Measurements from ENCODE around the gene SEPHS2. TPM values are rescaled to one million over a fixed set of nuclear protein-coding genes. Genes with fewer than 3 reads are reported as not detected.

Gene SEPHS2
- total RNA-seq, 1 donor from 2014 or later: 17.4 TPM

- FAIRE-seq: no peak
- no peak for TF ChIP-seq CTCF (IDR thresholded peaks at IDR 0.05; ENCODE audit: insufficient read depth, low read length, severe bottlenecking)
- peaks cover 6% of the 10 kb centered on the region for H3K36me3 ChIP-seq (ENCODE audit: control insufficient read depth, insufficient read depth, low read length)
- no peak overlapping the region for H3K4me3 ChIP-seq (ENCODE audit: low read depth, low read length)
- no peak for DNase-seq (ENCODE audit: low read depth)
- H3K27me3 ChIP-seq (ENCODE audit: control insufficient read depth, insufficient read depth, low read length): no peaks in the 10 kb centered on the region
These were observed 15.2 kb downstream of the SEPHS2 start for GRCh38 chr16:30430428-30430970.

GRCh38 chr16:30429678-30430427 is 15.8 kb downstream of the SEPHS2 start, which contains the start of gene DCTPP1:
Gene DCTPP1 (minus strand): TSS chr16:30430030. CDS start chr16:30429980, 50 bp downstream.
- FAIRE-seq (peak; percentile 58), DNase-seq (ENCODE audit: low read depth) (peak; percentile 99)
- H3K36me3 ChIP-seq (ENCODE audit: control insufficient read depth, insufficient read depth, low read length): peaks cover 6% of the 10 kb centered on the region
- H3K27me3 ChIP-seq (ENCODE audit: control insufficient read depth, insufficient read depth, low read length): no peaks in the 10 kb centered on the region
- TF ChIP-seq CTCF (IDR thresholded peaks at IDR 0.05; ENCODE audit: insufficient read depth, low read length, severe bottlenecking): peak; percentile 95
- peak within 1 kb of the TSS; percentile 80 for H3K4me3 ChIP-seq (ENCODE audit: low read depth, low read length)

GRCh38 chr16:30429418-30429677 is 16.3 kb downstream of the SEPHS2 start:
- Histone ChIP-seq H3K36me3 (ENCODE audit: control insufficient read depth, insufficient read depth, low read length) (peaks cover 6% of the 10 kb centered on the region), H3K4me3 (ENCODE audit: low read depth, low read length) (peak overlapping the region; percentile 80), H3K27me3 (ENCODE audit: control insufficient read depth, insufficient read depth, low read length) (no peaks in the 10 kb centered on the region)
- FAIRE-seq: no peak
- DNase-seq (ENCODE audit: low read depth): no peak
- no peak for TF ChIP-seq CTCF (IDR thresholded peaks at IDR 0.05; ENCODE audit: insufficient read depth, low read length, severe bottlenecking)

- TF ChIP-seq CTCF (IDR thresholded peaks at IDR 0.05; ENCODE audit: insufficient read depth, low read length, severe bottlenecking): no peak
- no peak for FAIRE-seq
- H3K27me3 ChIP-seq (ENCODE audit: control insufficient read depth, insufficient read depth, low read length): no peaks in the 10 kb centered on the region
- no peak overlapping the region for H3K4me3 ChIP-seq (ENCODE audit: low read depth, low read length)
- no peak for DNase-seq (ENCODE audit: low read depth)
- peaks cover 11% of the 10 kb centered on the region for H3K36me3 ChIP-seq (ENCODE audit: control insufficient read depth, insufficient read depth, low read length)
These were observed 17.6 kb downstream of the SEPHS2 start for GRCh38 chr16:30428055-30428454.

- H3K36me3 ChIP-seq (ENCODE audit: control insufficient read depth, insufficient read depth, low read length): peaks cover 6% of the 10 kb centered on the region
- FAIRE-seq (no peak), DNase-seq (ENCODE audit: low read depth) (no peak)
- H3K27me3 ChIP-seq (ENCODE audit: control insufficient read depth, insufficient read depth, low read length): no peaks in the 10 kb centered on the region
- no peak overlapping the region for H3K4me3 ChIP-seq (ENCODE audit: low read depth, low read length)
- TF ChIP-seq CTCF (IDR thresholded peaks at IDR 0.05; ENCODE audit: insufficient read depth, low read length, severe bottlenecking): no peak
These were observed 24.7 kb downstream of the SEPHS2 start for GRCh38 chr16:30421010-30421409.

All from bronchial epithelial cell (primary cell).